Epithelial cell of esophagus (primary cell): ENCODE results near the gene SLC26A6.

Experiments used
- DNase-seq: peaks from one replicate; pipeline ENCODE4 v3.0.0; 2010; ENCODE audit warnings: low read depth
- H3K4me3 ChIP-seq: 2 replicates; pipeline ENCODE4 v1.5.1; 2011; ENCODE audit warnings: mild to moderate bottlenecking, low read length, control low read depth
- TF ChIP-seq, protein P1 (sequence below): IDR thresholded peaks from 2 replicates; pipeline ENCODE4 v1.5.1; 2011; ENCODE audit warnings: low read depth, mild to moderate bottlenecking, low read length, control low read depth, inconsistent platforms; ENCODE audit not compliant: insufficient read depth; ENCODE audit errors: missing control alignments

Gene SLC26A6

DNA sequence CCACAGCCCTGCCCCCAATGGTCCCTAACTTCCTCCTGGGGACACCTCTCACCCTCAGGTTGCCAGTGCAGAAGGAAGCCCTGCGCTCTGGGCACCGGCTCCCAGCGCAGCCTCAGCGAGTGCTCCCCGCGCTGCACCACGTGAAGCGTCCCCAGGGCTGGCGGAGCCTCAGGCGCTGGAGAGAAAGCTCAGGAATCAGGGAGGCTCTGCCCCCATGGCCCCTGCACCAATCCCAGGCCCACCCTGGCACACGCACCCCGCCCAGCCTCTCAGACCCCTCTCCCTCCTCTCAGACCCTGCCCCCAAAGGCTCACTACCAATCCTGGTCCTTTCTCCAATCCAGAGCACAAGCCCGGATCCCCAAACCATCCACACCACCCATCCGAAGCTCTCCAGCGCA is 47.0 kb downstream of the SLC26A6 start:
- TF ChIP-seq, protein P1, sequence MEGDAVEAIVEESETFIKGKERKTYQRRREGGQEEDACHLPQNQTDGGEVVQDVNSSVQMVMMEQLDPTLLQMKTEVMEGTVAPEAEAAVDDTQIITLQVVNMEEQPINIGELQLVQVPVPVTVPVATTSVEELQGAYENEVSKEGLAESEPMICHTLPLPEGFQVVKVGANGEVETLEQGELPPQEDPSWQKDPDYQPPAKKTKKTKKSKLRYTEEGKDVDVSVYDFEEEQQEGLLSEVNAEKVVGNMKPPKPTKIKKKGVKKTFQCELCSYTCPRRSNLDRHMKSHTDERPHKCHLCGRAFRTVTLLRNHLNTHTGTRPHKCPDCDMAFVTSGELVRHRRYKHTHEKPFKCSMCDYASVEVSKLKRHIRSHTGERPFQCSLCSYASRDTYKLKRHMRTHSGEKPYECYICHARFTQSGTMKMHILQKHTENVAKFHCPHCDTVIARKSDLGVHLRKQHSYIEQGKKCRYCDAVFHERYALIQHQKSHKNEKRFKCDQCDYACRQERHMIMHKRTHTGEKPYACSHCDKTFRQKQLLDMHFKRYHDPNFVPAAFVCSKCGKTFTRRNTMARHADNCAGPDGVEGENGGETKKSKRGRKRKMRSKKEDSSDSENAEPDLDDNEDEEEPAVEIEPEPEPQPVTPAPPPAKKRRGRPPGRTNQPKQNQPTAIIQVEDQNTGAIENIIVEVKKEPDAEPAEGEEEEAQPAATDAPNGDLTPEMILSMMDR: no peak
- no peak overlapping the region for H3K4me3 ChIP-seq
- DNase-seq: no peak

DNA sequence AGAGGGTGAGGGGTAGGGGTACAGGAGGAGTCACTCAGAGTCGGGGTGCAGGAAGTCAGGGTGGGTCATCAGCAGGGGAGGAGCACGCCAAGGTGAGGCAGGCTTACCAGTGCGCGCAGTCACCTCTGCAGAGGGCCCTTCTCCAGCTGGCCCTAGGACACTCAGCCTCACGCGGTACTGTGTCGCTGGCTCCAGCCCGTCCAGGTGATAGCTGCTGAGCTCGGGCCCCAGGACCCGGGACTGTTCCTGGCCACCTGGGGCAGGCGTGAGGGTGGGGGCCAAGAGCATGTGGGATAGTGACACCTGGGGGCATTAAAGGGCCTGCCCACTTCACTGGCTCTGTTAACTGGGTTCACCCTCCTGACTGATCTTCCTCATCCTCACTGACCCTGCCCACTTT is 47.6 kb downstream of the SLC26A6 start:
- H3K4me3 ChIP-seq: no peak overlapping the region
- TF ChIP-seq, protein P1: no peak
- no peak for DNase-seq

DNA sequence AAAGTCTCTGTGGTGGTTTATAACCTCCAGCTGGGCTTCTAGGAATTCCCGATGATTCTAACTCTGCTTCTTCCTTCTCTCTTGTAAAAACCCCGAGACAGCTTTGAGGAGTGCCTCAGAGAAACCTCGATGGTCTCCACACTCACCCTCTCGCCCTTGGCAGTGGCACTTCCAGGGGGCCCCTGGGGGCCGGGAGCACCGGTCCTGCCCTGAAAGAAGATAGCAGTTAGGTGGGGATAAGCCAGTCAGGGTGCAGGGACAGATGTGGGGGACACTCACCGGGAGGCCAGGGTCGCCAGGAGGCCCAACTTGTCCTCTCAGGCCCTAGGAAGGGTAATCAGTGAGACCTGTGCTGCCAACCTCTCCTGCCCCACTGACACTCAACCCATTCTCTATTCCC is 49.9 kb downstream of the SLC26A6 start:
- TF ChIP-seq, protein P1: no peak
- DNase-seq: no peak
- H3K4me3 ChIP-seq: no peak overlapping the region

DNA sequence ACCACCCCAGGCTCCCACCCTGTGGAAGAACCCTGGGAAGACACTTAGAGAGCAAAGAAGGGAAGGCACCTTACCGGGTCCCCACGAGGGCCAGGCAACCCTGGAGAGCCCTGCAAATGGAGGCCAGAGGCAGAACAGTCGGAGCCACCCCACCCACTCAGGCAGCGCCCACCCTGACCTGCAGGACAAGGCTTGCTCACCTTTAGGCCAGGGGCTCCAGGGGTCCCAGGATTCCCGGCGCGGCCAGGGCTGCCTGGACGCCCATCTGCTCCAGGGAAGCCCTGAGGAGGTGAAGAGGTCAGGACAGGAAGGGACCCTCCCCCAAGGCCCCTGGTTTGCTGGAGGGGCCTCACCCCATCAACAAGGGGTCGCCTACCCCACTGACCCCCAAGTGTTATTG is 50.4 kb downstream of the SLC26A6 start:
- no peak for DNase-seq
- H3K4me3 ChIP-seq: no peak overlapping the region
- TF ChIP-seq, protein P1: no peak

DNA sequence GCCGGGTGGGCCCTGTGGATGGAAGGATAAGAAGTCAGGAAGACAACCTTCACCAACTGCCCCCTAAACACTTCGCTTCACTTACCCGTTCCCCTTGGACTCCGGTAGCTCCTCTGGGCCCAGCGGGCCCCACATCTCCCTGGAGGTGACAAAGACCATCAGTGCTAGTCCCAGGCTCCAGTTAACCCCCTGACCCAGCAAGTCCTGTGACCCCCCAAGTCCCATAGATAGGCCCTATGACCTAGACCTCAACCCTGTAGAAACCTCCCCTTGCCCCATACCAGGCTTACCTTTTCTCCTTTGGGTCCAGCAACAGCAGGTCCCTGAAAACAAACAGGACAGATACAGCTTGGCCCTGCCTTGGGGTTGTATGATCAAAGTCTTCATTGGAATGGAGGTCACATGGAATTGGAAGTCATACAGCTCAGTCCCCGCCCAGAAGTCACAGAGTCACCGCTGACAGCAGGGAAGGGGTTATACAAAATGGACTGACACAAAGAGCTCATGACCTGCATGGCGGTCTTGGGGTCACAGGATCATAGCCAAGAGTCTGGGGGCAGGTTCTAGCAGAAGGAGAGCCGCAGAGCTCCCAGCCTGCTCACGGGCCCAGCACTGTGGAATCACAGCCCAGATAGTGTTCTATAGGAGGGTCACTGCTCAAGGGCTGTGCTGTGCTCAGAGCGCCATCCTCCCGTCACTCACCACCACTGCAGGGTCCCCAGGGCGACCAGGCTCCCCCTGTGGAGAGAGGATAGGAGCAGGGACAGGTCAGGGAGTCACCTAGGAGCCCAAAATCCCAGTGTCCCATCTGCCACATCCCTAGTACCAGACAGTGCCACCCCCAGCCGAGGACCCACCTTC is 53.4 kb downstream of the SLC26A6 start:
- DNase-seq: no peak
- TF ChIP-seq, protein P1: no peak
- no peak overlapping the region for H3K4me3 ChIP-seq

DNA sequence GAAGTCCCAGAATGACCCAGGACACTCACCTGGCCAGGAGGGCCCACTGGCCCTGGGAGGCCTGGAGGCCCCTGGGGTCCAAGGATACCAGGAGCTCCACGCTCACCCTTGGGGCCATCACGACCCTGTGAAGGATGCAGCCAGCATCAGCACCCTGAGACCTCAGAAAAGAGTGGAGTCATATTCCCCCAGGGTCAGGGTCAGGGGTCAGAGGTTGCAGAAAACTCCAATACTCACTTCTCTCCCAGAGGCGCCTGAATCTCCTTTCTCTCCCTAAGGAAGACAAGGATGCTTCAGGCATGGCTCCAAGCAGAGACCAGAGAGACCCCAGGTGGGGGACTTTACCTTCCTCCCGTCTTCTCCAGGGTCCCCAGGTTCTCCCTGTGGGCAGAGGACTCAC is 58.6 kb downstream of the SLC26A6 start:
- no peak for DNase-seq
- TF ChIP-seq, protein P1: no peak

More for the DNA sequence above, 58.6 kb downstream of the SLC26A6 start:
- no peak overlapping the region for H3K4me3 ChIP-seq
